ENCODE measurements around the gene ELOVL7. TPM values are rescaled to one million over a fixed set of nuclear protein-coding genes. Genes with fewer than 3 reads are reported as not detected.

Gene ELOVL7
- total RNA-seq, 1 experiment from 2014 or later, result 2.5 TPM

- TF ChIP-seq CTCF (conservative IDR thresholded peaks at IDR 0.05), result no peak
- H3K56ac ChIP-seq (ENCODE audit: insufficient read length, low read depth, low read length), result no peak overlapping the region
- no peak overlapping the region for H3K9ac ChIP-seq (ENCODE audit: extremely low read depth, insufficient read length, low read length)
- H2BK12ac ChIP-seq (ENCODE audit: insufficient read length, low read depth, low read length), result no peak overlapping the region
- no peaks in the 10 kb centered on the region for H3K27me3 ChIP-seq (ENCODE audit: insufficient read depth, low read length)
- H3K23ac ChIP-seq (ENCODE audit: insufficient read length, low read depth, low read length), result no peak overlapping the region
- no CpG with 5 or more reads among the region's 1 CpG for WGBS (ENCODE audit: extremely low coverage, insufficient read length, low lambda C conversion rate)
- H3K9me3 ChIP-seq (ENCODE audit: control insufficient read depth, low read depth, low read length), result no peaks in the 10 kb centered on the region
- no peak overlapping the region for H4K5ac ChIP-seq (ENCODE audit: insufficient read length, low read depth, low read length)
- H4K20me1 ChIP-seq (ENCODE audit: control insufficient read depth, insufficient read depth, insufficient read length), result no peaks in the 10 kb centered on the region
- Mint-ChIP-seq H3K36me3 (ENCODE audit: insufficient read depth in 1 of 3, low read depth in 3 of 3) (peaks cover 0 to 2% (median 0%) of the 10 kb centered on the region in 3 experiments; a peak in 2 of 7 replicates), H3K9me3 (peaks cover 2 to 3% of the 10 kb centered on the region in 2 experiments; a peak in 2 of 5 replicates), H3K4me1 (peaks cover 14 to 15% of the 10 kb centered on the region in 2 experiments), H3K27ac (no peak overlapping the region), H3K4me3 (no peak overlapping the region), H3K27me3 (ENCODE audit: low read depth) (no peaks in the 10 kb centered on the region)
- H4K91ac ChIP-seq (ENCODE audit: insufficient read length, low read depth, low read length), result no peak overlapping the region
- no peaks in the 10 kb centered on the region for H3K23me2 ChIP-seq (ENCODE audit: insufficient read length, low read depth, low read length, poor library complexity, severe bottlenecking)
- H3K79me1 ChIP-seq (ENCODE audit: insufficient read depth, low read depth, low read length, poor library complexity, severe bottlenecking), result no peaks in the 10 kb centered on the region
- H3K4me2 ChIP-seq (ENCODE audit: insufficient read depth, insufficient read length, low read length), result no peak overlapping the region
- no peak overlapping the region for H3T11ph ChIP-seq (ENCODE audit: low read length)
- no peaks in the 10 kb centered on the region; the same call in none of the 2 replicates for H3K4me1 ChIP-seq (ENCODE audit: insufficient read depth, low read length)
- H2BK5ac ChIP-seq (ENCODE audit: insufficient read length, low read length), result no peak overlapping the region
- H2BK15ac ChIP-seq (ENCODE audit: low read depth, low read length), result no peak overlapping the region
- no peaks in the 10 kb centered on the region for H3K79me2 ChIP-seq (ENCODE audit: insufficient read depth, low read length)
- H3K4ac ChIP-seq (ENCODE audit: low read depth, low read length), result no peak overlapping the region
- DNase-seq, result no peak
- H3K27ac ChIP-seq (ENCODE audit: insufficient read length, low read depth, low read length), result no peak overlapping the region
- H2BK20ac ChIP-seq (ENCODE audit: low read depth, low read length, poor library complexity, severe bottlenecking), result no peak overlapping the region
- no peak overlapping the region for H2BK120ac ChIP-seq (ENCODE audit: low read depth, low read length, poor library complexity, severe bottlenecking)
- H2AFZ ChIP-seq (ENCODE audit: low read length), result no peak overlapping the region
- no peak overlapping the region for H3K14ac ChIP-seq (ENCODE audit: insufficient read depth, low read length)
- H2AK5ac ChIP-seq (ENCODE audit: insufficient read length, low read length), result no peak overlapping the region
- H4K8ac ChIP-seq (replicated peaks; ENCODE audit: insufficient read length, low read depth, low read length), result no peak overlapping the region
- H3K18ac ChIP-seq (ENCODE audit: insufficient read length, low read depth, low read length), result no peak overlapping the region
Observed at GRCh38 chr5:60809891-60810425, 34.1 kb downstream of the ELOVL7 start.
